ENCODE data around the gene TNP1. TPM values are rescaled to one million over a fixed set of nuclear protein-coding genes. Genes with fewer than 3 reads are reported as not detected.

Gene TNP1
- total RNA-seq, 1 donor from 2014 or later = not detected

DNA sequence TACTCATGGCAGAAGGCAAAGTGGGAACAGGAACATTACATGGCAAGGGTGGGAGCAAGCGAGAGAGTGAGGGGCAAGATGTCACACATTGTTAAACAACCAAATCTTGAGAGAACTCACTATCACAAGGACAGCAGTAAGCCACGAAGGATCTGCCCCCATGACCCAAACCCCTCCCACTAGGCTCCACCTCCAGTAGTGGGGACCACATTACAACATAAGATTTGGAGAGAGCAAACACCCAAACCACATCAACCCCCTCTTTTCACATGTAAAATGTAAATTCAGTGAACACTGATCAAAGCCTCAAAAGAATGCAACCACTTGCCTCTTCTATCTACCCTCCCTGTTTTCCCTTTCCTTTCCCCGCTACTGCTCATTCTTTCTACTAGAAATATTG, 43.6 kb upstream of the TNP1 start:
- Mint-ChIP-seq H3K4me3 (ENCODE audit: unreplicated experiment) (no peak overlapping the region), H3K4me1 (ENCODE audit: unreplicated experiment) (no peaks in the 10 kb centered on the region), H3K9me3 (ENCODE audit: unreplicated experiment) (no peaks in the 10 kb centered on the region), H3K27ac (ENCODE audit: unreplicated experiment) (no peak overlapping the region), H3K36me3 (ENCODE audit: low read depth, unreplicated experiment) (no peaks in the 10 kb centered on the region), H3K27me3 (ENCODE audit: unreplicated experiment) (peaks cover 1% of the 10 kb centered on the region)
- TF ChIP-seq, protein P1, sequence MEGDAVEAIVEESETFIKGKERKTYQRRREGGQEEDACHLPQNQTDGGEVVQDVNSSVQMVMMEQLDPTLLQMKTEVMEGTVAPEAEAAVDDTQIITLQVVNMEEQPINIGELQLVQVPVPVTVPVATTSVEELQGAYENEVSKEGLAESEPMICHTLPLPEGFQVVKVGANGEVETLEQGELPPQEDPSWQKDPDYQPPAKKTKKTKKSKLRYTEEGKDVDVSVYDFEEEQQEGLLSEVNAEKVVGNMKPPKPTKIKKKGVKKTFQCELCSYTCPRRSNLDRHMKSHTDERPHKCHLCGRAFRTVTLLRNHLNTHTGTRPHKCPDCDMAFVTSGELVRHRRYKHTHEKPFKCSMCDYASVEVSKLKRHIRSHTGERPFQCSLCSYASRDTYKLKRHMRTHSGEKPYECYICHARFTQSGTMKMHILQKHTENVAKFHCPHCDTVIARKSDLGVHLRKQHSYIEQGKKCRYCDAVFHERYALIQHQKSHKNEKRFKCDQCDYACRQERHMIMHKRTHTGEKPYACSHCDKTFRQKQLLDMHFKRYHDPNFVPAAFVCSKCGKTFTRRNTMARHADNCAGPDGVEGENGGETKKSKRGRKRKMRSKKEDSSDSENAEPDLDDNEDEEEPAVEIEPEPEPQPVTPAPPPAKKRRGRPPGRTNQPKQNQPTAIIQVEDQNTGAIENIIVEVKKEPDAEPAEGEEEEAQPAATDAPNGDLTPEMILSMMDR (IDR thresholded peaks at IDR 0.05; ENCODE audit: unreplicated experiment) = no peak
- DNase-seq (ENCODE audit: low spot score) = no peak

DNA sequence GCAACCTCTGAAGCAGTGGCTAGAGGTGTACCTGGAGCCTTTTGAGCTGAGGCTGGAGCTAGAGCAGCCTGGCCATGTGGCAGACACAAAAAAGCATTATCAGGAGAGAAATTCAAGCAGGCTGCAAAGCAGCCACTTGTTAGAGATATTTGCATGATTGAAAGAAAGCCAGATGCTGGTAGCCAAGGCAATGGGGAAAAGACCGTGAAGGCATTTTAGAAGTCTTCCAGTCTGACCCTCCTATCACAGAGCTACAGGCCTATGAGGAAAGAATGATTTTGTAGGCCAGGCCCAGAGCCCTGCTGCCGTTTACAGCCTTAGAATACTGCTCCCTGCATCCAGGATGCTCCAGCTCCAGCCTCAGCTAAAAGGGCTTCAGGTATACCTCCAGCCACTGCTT, 41.4 kb upstream of the TNP1 start:
- TF ChIP-seq, protein P1 (IDR thresholded peaks at IDR 0.05; ENCODE audit: unreplicated experiment) = no peak
- Mint-ChIP-seq H3K27ac (ENCODE audit: unreplicated experiment) (no peak overlapping the region), H3K27me3 (ENCODE audit: unreplicated experiment) (peaks cover 1% of the 10 kb centered on the region), H3K36me3 (ENCODE audit: low read depth, unreplicated experiment) (no peaks in the 10 kb centered on the region), H3K9me3 (ENCODE audit: unreplicated experiment) (no peaks in the 10 kb centered on the region), H3K4me3 (ENCODE audit: unreplicated experiment) (no peak overlapping the region), H3K4me1 (ENCODE audit: unreplicated experiment) (no peaks in the 10 kb centered on the region)
- no peak for DNase-seq (ENCODE audit: low spot score)

DNA sequence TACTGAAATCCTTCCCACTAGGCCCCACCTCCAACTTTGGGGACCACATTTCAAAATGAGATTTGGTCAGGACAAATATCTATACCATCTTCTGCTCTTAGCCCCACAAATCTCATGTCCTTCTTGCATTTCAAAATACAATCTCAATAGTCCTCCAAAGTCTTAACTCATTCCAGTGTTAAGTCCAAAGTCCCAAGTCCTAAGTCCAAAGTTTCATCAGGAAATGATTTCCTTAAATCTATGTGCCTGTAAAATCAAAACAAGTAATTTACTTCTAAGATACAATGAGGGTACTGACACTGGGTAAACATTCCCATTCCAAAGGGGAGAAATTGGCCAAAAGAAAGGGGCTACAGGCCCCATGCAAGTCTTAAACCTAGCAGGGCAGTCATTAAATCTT, 40.5 kb upstream of the TNP1 start:
- no peaks in the 10 kb centered on the region for H3K4me1 Mint-ChIP-seq (ENCODE audit: unreplicated experiment)
- no peak overlapping the region for H3K27ac Mint-ChIP-seq (ENCODE audit: unreplicated experiment)
- no peaks in the 10 kb centered on the region for H3K9me3 Mint-ChIP-seq (ENCODE audit: unreplicated experiment)
- no peak for DNase-seq (ENCODE audit: low spot score)
- TF ChIP-seq, protein P1 (IDR thresholded peaks at IDR 0.05; ENCODE audit: unreplicated experiment) = no peak
- no peaks in the 10 kb centered on the region for H3K36me3 Mint-ChIP-seq (ENCODE audit: low read depth, unreplicated experiment)
- H3K27me3 Mint-ChIP-seq (ENCODE audit: unreplicated experiment) = peaks cover 1% of the 10 kb centered on the region
- H3K4me3 Mint-ChIP-seq (ENCODE audit: unreplicated experiment) = no peak overlapping the region

DNA sequence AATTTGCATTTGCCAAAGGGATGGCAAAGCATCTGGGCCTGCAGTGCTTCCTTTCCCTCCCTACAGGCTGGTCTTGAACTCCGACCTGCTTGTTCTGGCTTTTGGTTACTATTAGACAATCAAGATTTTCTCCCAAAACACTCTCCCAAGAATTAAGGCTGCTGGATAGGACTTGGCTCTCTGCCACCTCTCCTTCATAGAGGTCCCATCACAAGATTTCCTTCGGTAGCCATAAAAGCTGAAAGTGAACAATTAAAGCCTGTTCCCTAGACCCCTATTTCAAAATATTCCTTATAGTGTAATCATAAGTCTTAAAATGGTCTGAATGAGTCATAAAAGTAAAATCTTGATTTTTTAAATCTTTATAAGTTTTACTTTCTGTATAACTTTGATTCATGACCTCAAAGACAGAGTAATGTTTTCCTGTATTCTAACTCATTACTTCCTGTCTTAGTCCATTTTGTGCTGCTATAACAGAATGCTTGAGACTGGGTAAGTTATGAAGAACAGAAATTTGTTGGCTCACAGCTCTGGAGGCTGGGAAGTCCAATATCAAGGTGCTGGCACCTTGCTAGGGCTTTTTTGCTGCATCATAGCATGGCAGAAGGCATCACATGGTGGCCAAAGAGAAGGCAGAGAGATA, 37.8 kb upstream of the TNP1 start:
- H3K27me3 Mint-ChIP-seq (ENCODE audit: unreplicated experiment) = no peaks in the 10 kb centered on the region
- H3K4me3 Mint-ChIP-seq (ENCODE audit: unreplicated experiment) = no peak overlapping the region
- H3K27ac Mint-ChIP-seq (ENCODE audit: unreplicated experiment) = no peak overlapping the region
- H3K4me1 Mint-ChIP-seq (ENCODE audit: unreplicated experiment) = no peaks in the 10 kb centered on the region
- no peaks in the 10 kb centered on the region for H3K9me3 Mint-ChIP-seq (ENCODE audit: unreplicated experiment)
- DNase-seq (ENCODE audit: low spot score) = no peak
- H3K36me3 Mint-ChIP-seq (ENCODE audit: low read depth, unreplicated experiment) = no peaks in the 10 kb centered on the region
- TF ChIP-seq, protein P1 (IDR thresholded peaks at IDR 0.05; ENCODE audit: unreplicated experiment) = no peak

DNA sequence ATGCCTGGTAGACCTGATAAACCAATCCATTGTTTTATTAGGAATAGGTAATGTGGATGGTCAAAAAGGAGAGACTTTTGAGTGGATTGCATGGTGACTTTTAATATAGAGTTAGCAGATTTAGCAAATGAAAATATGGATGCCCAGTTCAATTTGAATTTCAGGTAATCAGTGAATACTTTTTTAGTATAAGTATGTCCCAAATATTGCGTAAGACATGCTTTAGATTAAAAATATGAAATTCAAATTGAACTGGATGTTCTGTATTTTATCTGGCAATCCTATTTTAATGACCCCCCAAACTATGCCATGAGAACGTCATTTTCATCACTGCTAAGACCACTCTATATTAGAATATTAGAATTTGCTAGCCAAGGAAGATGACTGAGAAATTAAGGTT, 30.3 kb upstream of the TNP1 start:
- Mint-ChIP-seq H3K27me3 (ENCODE audit: unreplicated experiment) (peaks cover 2% of the 10 kb centered on the region), H3K27ac (ENCODE audit: unreplicated experiment) (no peak overlapping the region), H3K36me3 (ENCODE audit: low read depth, unreplicated experiment) (no peaks in the 10 kb centered on the region), H3K4me1 (ENCODE audit: unreplicated experiment) (no peaks in the 10 kb centered on the region), H3K4me3 (ENCODE audit: unreplicated experiment) (no peak overlapping the region), H3K9me3 (ENCODE audit: unreplicated experiment) (no peaks in the 10 kb centered on the region)
- DNase-seq (ENCODE audit: low spot score) = no peak
- TF ChIP-seq, protein P1 (IDR thresholded peaks at IDR 0.05; ENCODE audit: unreplicated experiment) = no peak

Data from endothelial cell (in vitro differentiated cells).